Measurements from ENCODE around the gene HSPBAP1.
A peak's percentile ranks its signal among the peaks of the same experiment; 100 is the strongest.
"Not testable (repeated sequence)": the region's sequence is repeated elsewhere in the genome, so short reads cannot be mapped to it uniquely, and the experiment has no call there.

Gene HSPBAP1

GRCh38 chr3:122782804-122783203, 10.8 kb downstream of the HSPBAP1 start:
- no peak for DNase-seq

GRCh38 chr3:122777563-122777962, 16.1 kb downstream of the HSPBAP1 start:
- no peak for DNase-seq

- no peak for DNase-seq
These were observed 16.8 kb downstream of the HSPBAP1 start for GRCh38 chr3:122776675-122777468.

GRCh38 chr3:122774564-122774963, 19.1 kb downstream of the HSPBAP1 start:
- DNase-seq: no peak

- DNase-seq: no peak
These were observed 19.6 kb downstream of the HSPBAP1 start for GRCh38 chr3:122773944-122774509.

GRCh38 chr3:122772827-122773226, 20.8 kb downstream of the HSPBAP1 start:
- no peak for DNase-seq

- no peak for DNase-seq
These were observed 23.0 kb downstream of the HSPBAP1 start for GRCh38 chr3:122770521-122771202.

GRCh38 chr3:122767540-122768372, 25.9 kb downstream of the HSPBAP1 start:
- no peak for DNase-seq

GRCh38 chr3:122766430-122766829, 27.2 kb downstream of the HSPBAP1 start:
- no peak for DNase-seq

- DNase-seq: no peak
These were observed 33.0 kb downstream of the HSPBAP1 start for GRCh38 chr3:122760453-122761271.

GRCh38 chr3:122758877-122759560, 34.6 kb downstream of the HSPBAP1 start:
- no peak for DNase-seq

GRCh38 chr3:122755491-122755890, 38.1 kb downstream of the HSPBAP1 start:
- DNase-seq: no peak

- DNase-seq: peak in 1 of 2 donors; percentile 2
These were observed 38.7 kb downstream of the HSPBAP1 start for GRCh38 chr3:122754929-122755328.

- no peak for DNase-seq
These were observed 45.3 kb downstream of the HSPBAP1 start for GRCh38 chr3:122748347-122748746.

- DNase-seq: not testable (repeated sequence)
These were observed 46.3 kb downstream of the HSPBAP1 start for GRCh38 chr3:122747295-122747694.

- no peak for DNase-seq
These were observed 48.1 kb downstream of the HSPBAP1 start for GRCh38 chr3:122745369-122746021.

- DNase-seq: no peak
These were observed 50.0 kb downstream of the HSPBAP1 start for GRCh38 chr3:122743581-122744120.

GRCh38 chr3:122742234-122742633, 51.4 kb downstream of the HSPBAP1 start:
- DNase-seq: no peak

GRCh38 chr3:122739172-122739571, 54.5 kb downstream of the HSPBAP1 start:
- no peak for DNase-seq

- DNase-seq: not testable (repeated sequence)
These were observed 60.7 kb downstream of the HSPBAP1 start for GRCh38 chr3:122732682-122733525.

Data from stimulated activated CD4-positive, alpha-beta T cell treated with anti-CD3 and anti-CD28 coated beads, Interleukin-2, amount 100 ng/mL, for 48 hours (primary cell).